Left lung (tissue), 10 donors: ENCODE measurements around the gene CSGALNACT2. TPM values are rescaled to one million over a fixed set of nuclear protein-coding genes. Genes with fewer than 3 reads are reported as not detected.

Experiments
- ATAC-seq: fragments of 200-7000 bp; cut with Tn5 transposase; one replicate; pipeline ENCODE4 v1.9.1; 2020; ENCODE audit warnings: moderate library complexity
- DNase-seq, 4 donors: peaks; one replicate each; pipeline ENCODE4 v3.0.0-alpha.2; 2013 to 2020
- H3K27ac ChIP-seq, 2 donors: fragments of 200-600 bp; sonication (generic) in 1 of 2; one replicate each; pipeline versions ENCODE4 v1.5.0 to v1.8.0; 2020 to 2021
- H3K27me3 ChIP-seq, 2 donors: fragments of 200-600 bp; sonication (generic) in 1 of 2; one replicate each; pipeline versions ENCODE4 v1.5.0 to v1.8.0; 2020 to 2021
- H3K36me3 ChIP-seq, 2 donors: fragments of 200-600 bp; sonication (generic) in 1 of 2; one replicate each; pipeline versions ENCODE4 v1.5.0 to v1.8.0; 2020 to 2021
- H3K4me1 ChIP-seq, 2 donors: fragments of 200-600 bp; one replicate each; pipeline ENCODE4 v1.8.0; 2021
- H3K4me3 ChIP-seq, 2 donors: fragments of 200-600 bp; sonication (generic) in 1 of 2; one replicate each; pipeline versions ENCODE4 v1.5.0 to v1.8.0; 2020 to 2021; ENCODE audit warnings: mild to moderate bottlenecking in 1 of 2
- H3K9me3 ChIP-seq, 2 donors: fragments of 200-600 bp; sonication (generic) in 1 of 2; one replicate each; pipeline versions ENCODE4 v1.5.0 to v1.8.0; 2020 to 2021
- intact Hi-C, 2 donors: fragments of 100-400 bp; cut with DNase I; formaldehyde crosslinking; loops; one replicate each; pipeline versions ENCODE4 v1.11.2 to v1.14.2; 2022
- polyA plus RNA-seq, 6 donors: library from polyadenylated mRNA; unstranded; fragments of 120-200 nt; gene quantifications; one replicate each; pipeline ENCODE4 v1.2.1, GENCODE V29; 2013; ENCODE audit not compliant: insufficient read length in 6 of 6
- total RNA-seq, 2 donors: library from RNA; stranded (reverse); fragmentation: NEBNext Ultra II Directional; extraction: Animal tissue kit (Norgen Biotek cat#: 25700); gene quantifications; one replicate each; pipeline ENCODE4 v1.2.1, GENCODE V29; 2021
- TF ChIP-seq, protein P1 (sequence below), 2 donors: fragments of 200-600 bp; sonication (generic) in 1 of 2; IDR thresholded peaks; one replicate each; pipeline versions ENCODE4 v1.5.0 to v1.8.0; 2021; ENCODE audit warnings: antibody characterized with exemption in 2 of 2
- donor health status: DM: no; HTN: yes; CAD: no.
- donor health status: DM: no; HTN: no; CAD: no.

The CSGALNACT2 gene
- total and polyA plus RNA-seq, 8 donors, result 31.4 to 45.0 (median 36.6) TPM

DNA sequence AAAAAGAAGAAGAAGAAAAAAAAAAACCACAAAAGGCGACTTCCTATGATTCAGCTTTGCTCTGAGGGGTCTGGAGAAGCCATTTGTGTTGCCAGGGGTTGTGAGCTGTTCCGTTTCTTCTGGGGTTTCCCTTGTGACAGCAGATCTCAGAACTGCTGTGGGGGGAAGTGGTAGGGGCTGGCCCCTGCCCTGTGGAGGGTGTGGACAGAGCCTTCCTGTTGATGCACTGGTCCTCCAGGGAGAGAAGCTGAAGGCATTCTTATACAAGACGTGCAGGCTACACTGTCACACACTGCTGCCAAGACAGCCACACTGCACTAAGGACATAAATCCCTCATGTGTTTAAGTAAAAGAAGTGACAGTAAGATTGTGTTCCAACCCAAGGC is 17.3 kb upstream of the CSGALNACT2 start:
- DNase-seq (peak in 2 of 4 donors; percentile 74 to 81), ATAC-seq (peak; percentile 76)
- H3K36me3 ChIP-seq, result no peaks in the 10 kb centered on the region
- TF ChIP-seq, protein P1, sequence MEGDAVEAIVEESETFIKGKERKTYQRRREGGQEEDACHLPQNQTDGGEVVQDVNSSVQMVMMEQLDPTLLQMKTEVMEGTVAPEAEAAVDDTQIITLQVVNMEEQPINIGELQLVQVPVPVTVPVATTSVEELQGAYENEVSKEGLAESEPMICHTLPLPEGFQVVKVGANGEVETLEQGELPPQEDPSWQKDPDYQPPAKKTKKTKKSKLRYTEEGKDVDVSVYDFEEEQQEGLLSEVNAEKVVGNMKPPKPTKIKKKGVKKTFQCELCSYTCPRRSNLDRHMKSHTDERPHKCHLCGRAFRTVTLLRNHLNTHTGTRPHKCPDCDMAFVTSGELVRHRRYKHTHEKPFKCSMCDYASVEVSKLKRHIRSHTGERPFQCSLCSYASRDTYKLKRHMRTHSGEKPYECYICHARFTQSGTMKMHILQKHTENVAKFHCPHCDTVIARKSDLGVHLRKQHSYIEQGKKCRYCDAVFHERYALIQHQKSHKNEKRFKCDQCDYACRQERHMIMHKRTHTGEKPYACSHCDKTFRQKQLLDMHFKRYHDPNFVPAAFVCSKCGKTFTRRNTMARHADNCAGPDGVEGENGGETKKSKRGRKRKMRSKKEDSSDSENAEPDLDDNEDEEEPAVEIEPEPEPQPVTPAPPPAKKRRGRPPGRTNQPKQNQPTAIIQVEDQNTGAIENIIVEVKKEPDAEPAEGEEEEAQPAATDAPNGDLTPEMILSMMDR (IDR thresholded peaks at IDR 0.05), result no peak
- H3K27ac ChIP-seq, result peak overlapping the region; percentile 13 to 69
- H3K4me1 ChIP-seq, result peaks cover 4 to 21% of the 10 kb centered on the region in 2 donors
- intact Hi-C loops, result no loop called here
- no peaks in the 10 kb centered on the region for H3K27me3 ChIP-seq
- H3K4me3 ChIP-seq, result no peak overlapping the region
- no peaks in the 10 kb centered on the region for H3K9me3 ChIP-seq

DNA sequence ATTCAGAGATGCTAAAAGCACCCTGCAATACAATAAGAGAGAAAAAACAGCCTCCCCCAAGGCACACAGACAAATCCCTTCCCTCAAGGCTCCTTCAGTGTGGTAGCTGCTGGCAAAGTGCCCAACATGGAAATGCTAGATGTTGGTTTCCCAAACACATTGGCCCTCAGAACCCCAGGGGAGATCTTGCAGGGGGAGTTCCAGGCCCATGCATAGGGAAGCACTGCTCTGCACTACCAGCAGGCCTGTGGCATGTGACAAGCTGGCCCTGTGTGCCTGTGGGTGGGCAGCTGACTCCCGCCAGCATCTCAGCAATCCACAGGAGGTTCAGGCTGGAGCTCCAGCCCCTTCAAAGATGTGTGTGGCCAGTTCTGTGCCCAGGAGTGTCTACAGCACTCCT is 16.8 kb upstream of the CSGALNACT2 start:
- no peak overlapping the region for H3K4me3 ChIP-seq
- TF ChIP-seq, protein P1 (IDR thresholded peaks at IDR 0.05), result no peak
- ATAC-seq (peak; percentile 47), DNase-seq (peak in 2 of 4 donors; percentile 54 to 76)
- H3K27me3 ChIP-seq, result no peaks in the 10 kb centered on the region
- H3K27ac ChIP-seq, result peak overlapping the region; percentile 13 to 69
- peaks cover 4 to 25% of the 10 kb centered on the region in 2 donors for H3K4me1 ChIP-seq
- intact Hi-C loops, result no loop called here
- H3K36me3 ChIP-seq, result no peaks in the 10 kb centered on the region
- H3K9me3 ChIP-seq, result no peaks in the 10 kb centered on the region

DNA sequence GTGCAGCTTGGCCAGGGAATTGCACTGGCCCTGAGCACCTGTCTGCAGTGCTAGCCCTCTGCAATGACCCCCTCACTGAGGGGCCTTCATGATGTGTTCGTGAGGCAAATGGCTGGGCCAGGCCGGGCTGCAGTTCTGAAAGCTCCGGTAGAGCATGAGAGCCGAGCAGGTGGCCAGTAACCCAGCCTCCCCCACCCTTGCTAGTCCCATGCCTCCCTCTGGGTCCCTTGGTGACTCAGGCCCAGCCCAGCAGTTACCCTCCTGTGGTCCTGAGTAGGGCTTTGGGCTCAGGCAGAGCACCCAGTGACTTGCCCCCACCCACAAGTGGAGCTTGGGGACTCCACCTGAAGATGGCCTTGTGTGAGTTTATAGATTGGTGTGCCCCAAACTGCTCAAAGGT is 16.1 kb upstream of the CSGALNACT2 start:
- Histone ChIP-seq H3K27ac (no peak overlapping the region), H3K4me3 (no peak overlapping the region), H3K27me3 (no peaks in the 10 kb centered on the region), H3K9me3 (no peaks in the 10 kb centered on the region), H3K36me3 (no peaks in the 10 kb centered on the region), H3K4me1 (peaks cover 4 to 27% of the 10 kb centered on the region in 2 donors)
- ATAC-seq, result no peak
- intact Hi-C loops, result no loop called here
- peak in 2 of 4 donors; percentile 31 to 64 for DNase-seq
- TF ChIP-seq, protein P1 (IDR thresholded peaks at IDR 0.05), result no peak

DNA sequence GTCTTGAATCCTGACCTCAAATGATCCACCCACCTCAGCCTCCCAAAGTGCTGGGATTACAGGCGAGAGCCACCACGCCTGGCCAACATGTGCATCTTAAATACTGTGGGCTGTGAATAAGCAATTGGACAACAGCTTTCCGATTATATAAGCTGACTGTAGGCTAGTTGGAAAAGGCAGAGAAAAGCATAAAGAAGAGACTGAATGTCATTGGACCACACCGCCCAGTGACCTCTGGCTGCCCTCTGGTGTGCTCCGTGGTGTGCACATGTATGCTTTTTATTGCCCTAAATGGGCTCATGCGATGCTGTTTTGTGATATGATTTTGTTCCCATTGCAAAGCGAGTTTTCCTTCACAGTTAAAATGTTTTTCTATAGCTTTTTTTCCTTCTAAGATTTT is 15.4 kb upstream of the CSGALNACT2 start:
- TF ChIP-seq, protein P1 (IDR thresholded peaks at IDR 0.05), result no peak
- ATAC-seq, result no peak
- H3K9me3 ChIP-seq, result no peaks in the 10 kb centered on the region
- no peak for DNase-seq
- no peaks in the 10 kb centered on the region for H3K27me3 ChIP-seq
- H3K36me3 ChIP-seq, result no peaks in the 10 kb centered on the region
- H3K27ac ChIP-seq, result no peak overlapping the region
- intact Hi-C loops, result no loop called here
- H3K4me1 ChIP-seq, result peaks cover 4 to 27% of the 10 kb centered on the region in 2 donors
- no peak overlapping the region for H3K4me3 ChIP-seq

DNA sequence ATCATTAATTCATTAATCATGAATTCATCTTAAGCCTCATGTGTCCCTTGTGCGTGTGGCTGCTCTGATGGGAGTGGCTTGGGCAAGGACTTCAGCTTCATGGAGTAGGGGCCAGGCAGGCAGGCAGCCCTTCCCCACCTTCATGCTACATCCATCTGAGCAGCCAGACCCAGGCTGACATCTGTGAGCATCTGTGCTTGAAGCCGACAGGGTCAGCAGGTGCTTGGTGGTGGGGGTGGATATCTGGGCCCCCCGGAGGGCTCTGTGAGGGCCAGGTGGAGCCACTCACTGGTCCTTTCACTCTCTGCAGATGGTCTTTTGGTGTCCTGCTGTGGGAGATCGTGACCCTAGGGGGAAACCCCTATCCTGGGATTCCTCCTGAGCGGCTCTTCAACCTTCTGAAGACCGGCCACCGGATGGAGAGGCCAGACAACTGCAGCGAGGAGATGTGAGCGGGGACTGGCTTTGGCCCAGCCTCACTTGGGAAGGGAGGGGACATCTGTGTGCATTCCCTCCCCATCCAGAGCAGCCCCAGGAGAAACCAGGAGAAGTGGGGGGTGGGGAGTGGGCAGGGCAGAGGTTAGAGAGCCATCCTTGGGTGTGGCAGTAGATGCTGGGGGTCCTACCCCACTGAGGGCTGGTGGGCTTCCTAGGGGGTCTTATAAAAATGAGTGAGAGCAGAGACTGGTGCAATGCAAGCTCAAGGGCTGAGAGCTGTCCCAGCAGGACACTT is 14.7 kb upstream of the CSGALNACT2 start:
- DNase-seq (peak in 2 of 4 donors; percentile 21 to 47), ATAC-seq (no peak)
- intact Hi-C loops, result no loop called here
- Histone ChIP-seq H3K4me3 (no peak overlapping the region), H3K9me3 (no peaks in the 10 kb centered on the region), H3K27ac (no peak overlapping the region), H3K27me3 (no peaks in the 10 kb centered on the region), H3K36me3 (no peaks in the 10 kb centered on the region), H3K4me1 (peaks cover 4 to 32% of the 10 kb centered on the region in 2 donors)
- TF ChIP-seq, protein P1 (IDR thresholded peaks at IDR 0.05), result no peak
